HS-5 (cell line): Measurements from ENCODE around the gene DUSP8.

ENCODE experiments used
- DNase-seq: peaks from one replicate; pipeline ENCODE4 v3.0.0-alpha.2; 2012; ENCODE audit warnings: low read depth

DUSP8 gene

DNA sequence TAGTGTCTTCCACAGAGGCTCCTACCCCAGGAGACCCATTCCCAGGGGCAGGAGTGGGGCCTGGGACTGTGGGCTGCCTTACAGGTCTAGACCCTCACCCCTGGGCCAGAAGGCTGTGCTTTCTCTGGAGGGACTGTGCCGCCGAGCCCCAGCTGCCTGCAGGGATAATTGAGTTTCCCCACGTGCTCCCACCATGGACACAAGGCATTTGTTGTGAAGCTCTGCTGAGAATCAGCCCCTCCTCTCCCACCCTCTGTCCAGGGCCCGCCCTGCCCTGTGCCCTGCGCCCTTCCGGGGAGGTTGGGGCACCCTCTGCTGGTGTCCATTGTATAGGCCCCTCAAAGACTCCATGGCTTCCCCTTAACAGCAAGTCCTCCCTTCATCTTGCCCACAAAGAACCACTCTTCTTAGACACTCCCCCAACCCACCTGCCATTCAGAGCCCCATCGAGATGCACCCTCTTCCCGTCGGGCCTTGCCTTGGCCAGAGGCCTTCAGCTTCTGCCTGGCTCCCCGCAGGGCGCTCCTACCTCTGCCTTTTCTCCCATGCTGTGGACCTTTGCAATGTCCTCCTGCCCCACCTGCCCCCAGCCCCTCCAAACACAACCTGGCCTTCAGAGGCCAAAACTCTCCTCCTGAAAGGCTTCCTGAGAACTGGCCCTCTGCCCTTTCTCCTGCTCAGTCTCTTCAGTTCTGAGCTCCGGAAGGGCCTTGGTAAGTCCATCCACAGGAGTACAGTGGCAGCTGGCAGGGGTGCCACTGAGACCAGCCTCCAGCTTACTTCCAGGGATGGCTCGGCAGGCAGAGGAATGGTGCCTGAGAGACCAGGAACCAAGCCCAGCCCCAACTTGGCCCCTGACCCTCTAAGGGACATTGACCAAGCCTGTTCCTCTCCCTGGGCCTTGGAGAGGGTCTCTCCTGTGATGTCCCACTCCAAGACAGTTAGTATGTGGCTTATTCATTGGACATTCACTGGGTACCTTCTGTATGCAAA, 22.4 kb downstream of the DUSP8 start:
- no peak for DNase-seq

DNA sequence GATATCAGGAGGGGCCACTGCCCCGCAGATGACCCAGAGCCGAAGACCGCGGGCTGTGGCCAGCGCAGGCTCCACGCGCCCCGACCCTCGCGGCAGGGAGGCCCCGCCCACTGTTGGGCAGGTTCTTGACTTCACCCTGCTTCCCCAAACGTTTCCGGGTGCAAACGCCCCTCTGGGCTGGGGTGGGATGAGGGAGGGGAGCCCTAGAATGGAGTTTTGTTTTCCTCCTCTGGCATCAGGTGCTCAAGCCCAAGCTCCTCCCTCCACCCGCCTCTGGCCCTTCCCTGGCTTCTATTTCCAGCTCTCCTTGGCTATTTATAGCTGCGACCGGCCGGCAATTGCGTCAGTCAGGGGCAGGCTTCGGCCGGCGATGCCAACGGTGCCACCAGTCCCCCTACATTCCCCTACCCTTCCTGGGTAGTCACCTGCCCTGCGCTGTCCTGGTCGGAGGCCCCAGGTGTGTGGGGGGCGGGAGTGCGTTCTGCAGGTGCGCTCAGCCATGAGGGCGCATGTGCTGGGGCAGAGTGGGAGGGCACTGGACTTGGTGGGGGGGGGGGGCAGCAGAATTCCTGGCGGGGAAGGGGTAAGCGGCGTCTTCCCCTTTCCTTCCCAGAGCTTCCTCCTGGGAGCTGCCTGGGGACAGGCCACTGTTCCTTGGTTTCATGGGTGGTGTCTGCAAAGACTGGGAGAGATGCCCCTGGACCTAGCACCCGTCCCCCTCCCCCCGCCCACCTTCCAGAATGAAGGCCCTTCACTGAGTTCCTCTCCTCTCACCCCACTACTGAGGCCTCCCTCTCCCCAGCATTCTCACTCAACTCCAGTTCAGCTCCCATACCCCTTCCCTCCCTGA, 23.6 kb downstream of the DUSP8 start:
- DNase-seq = no peak

DNA sequence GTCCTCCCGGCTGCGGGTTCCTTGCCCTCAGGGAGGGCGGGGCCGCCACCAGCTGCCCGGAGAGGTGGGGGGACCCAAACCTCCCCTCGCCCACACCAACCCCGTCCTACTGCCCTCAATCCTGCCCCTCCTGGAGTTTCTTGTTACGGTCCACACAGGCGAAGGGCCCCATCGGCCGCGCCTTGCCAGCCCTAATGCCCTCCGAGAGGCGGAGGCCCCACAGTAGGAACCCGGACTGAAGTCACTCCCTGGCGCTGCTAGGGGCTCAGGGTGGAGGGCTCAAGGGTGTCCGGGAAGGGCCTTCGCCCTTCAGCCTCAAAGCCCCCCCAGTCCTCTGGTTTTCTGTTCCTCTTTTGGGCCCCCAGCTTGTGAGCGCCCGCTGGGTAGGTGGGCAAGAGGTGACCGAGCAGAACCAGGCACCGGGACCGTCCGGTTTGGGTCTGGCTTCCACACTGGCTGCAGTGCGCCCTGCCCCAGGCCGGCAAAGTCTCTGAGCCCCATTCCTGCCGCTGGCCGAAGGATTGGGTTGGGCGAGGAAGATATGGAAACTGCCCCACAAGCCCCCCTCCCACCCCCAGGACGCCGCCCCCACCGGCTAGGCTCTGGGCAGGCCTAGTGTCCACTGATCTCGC, 24.5 kb downstream of the DUSP8 start:
- DNase-seq = no peak

DNA sequence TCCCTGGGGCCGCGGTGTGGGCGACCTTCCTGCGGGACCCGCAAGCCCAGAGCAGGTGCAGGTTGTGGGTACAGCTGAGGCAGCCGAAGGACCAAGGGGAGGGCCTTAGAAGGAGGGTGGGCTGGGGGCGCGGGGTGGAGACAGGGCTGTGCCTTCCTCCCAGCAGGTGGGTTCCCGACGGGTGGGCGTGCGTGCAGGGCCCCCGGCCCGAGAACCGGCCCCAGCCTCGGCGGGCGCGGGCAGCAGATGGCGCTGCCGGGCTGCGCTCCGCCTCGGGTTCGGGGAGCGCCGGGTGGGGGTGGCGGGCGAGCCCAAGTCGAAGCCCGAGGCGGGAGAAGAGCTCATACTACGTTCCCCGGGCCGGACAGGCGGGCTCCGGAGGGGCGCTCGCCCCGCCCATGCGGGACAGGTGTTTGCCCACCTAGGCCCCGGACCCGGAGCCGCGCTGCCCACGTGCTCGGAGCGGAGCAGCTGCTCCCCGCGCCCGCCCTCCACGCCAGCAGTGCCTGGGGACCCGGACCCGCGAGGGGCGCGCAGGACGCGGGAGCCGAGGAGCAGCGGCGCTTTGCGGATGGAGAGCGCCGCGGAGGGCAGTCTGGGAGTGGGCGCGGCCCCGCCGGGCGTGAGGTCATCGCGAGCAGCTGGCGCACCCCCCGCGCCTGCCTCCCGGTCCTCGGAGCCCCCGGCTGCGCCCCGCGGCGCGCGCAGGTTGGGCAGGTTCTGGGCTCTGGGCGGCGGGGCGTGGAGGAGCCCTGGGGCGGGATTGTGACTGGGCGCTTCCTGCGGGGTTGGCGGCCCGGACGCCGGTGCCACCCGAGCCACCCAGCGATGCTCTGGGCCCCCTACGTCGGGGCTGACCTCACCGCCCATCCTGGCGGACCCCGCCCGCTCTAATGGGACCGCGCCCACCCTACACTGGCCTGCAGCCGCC, 25.3 kb downstream of the DUSP8 start:
- no peak for DNase-seq

DNA sequence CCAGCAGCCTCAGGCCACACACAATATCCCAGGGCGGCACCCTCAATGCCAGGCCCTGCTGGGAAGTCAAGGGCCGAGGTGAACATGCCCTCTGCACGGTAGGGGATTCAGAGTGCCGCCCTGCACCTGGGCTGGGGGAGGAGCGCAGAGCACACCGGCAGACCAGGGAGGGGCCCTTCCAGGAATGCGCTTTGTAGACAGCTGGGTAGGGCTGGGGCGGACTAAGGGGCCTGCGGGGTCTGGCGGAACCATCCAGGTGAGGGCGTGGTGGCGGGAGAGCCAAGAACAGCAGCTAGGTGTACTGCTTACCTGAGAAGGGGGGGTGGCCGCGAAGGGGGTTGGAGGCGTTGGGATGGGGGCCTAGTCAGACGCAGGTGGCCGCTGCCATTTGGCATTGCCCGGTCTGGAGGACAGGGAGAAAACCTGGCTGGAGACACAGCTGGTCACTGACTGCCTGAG, 26.0 kb downstream of the DUSP8 start:
- no peak for DNase-seq

DNA sequence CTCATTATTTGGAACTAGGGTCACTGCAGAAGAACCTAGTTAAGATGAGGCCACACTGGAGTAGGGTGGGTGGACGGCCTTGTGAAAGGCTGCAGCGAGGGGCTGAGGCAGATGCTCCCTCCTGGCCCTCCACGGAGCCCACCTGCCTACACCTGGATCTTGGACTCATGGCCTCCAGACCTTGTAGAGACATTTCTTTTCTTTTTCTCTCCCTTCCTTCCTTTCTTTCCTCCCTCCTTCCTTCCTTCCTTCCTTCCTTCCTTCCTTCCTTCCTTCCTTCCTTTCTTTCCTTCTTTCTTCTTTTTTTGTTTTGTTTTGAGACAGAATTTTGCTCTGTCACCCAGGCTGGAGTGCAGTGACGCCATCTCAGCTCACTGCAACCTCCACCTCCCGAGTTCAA, 26.6 kb downstream of the DUSP8 start:
- DNase-seq = no peak

DNA sequence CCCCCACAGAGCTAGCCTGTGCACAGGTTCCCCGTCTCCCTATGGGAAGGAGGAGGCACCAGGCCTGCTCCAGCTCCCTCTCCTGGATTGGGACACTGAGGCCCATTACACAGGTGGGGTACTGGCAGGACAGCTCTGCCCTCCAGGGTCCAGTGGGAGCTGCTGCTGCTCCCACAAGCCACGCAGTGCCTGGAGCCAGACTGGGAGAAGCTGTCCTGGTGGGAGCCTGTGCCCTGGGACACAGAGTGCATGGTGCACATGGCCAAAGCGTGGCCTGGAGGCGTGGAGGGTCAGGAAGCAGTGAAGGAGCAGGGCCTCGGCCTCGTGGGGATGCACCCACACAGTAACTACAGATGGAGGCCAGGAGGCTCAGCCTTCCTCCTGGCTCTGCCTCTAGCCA, 27.5 kb downstream of the DUSP8 start:
- DNase-seq = no peak

DNA sequence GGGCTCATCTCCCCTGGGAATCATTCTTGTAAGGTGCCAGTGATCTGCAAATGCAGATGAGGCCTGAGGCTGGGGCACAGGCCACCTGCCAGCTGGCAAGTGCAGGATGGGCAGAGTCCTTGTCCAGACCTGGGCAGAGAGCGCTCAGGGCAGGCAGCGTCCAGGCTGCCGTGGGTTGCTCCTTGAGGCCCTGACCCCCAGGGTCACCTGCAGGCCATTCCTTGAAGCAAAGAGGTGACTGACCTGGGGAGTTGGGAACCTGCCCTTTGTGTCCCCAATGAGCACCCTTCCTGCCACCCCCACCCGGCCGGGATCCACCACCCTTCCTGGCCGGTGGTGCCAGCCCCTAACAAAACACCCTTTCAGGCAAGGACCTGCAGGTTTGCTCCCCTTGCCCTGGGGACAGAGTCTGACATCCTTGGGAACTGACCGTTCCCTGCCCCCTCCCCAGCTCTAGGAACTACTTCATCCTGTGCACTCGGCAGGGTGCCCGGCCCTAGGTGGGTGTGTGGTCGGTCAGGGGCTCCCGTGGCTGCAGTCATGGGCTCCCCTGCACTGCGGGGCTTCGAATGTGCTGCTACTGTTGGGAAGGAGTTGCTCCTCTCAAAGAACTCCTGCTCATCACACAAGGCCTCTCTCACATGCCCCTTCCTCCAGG, 28.3 kb downstream of the DUSP8 start:
- DNase-seq = no peak

DNA sequence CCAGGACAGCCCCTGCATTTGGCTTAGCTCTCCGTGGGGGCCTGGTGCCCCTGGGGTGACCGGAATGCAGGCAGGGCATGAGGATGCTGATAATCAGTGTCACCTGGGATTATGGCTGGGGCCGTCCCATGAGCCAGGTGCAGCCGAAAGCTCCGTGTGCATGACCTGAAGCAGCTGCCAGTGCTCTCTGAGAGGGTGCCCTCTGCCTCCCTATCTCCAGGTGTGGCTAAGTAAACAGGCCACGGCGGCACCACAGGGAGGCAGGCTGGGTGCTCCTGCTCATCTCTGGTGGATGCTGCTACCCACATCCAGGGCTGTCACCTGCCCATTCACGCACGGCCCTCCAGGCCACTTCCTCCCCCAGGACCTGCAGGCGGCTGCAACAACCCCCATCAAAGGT, 29.8 kb downstream of the DUSP8 start:
- DNase-seq = no peak

DNA sequence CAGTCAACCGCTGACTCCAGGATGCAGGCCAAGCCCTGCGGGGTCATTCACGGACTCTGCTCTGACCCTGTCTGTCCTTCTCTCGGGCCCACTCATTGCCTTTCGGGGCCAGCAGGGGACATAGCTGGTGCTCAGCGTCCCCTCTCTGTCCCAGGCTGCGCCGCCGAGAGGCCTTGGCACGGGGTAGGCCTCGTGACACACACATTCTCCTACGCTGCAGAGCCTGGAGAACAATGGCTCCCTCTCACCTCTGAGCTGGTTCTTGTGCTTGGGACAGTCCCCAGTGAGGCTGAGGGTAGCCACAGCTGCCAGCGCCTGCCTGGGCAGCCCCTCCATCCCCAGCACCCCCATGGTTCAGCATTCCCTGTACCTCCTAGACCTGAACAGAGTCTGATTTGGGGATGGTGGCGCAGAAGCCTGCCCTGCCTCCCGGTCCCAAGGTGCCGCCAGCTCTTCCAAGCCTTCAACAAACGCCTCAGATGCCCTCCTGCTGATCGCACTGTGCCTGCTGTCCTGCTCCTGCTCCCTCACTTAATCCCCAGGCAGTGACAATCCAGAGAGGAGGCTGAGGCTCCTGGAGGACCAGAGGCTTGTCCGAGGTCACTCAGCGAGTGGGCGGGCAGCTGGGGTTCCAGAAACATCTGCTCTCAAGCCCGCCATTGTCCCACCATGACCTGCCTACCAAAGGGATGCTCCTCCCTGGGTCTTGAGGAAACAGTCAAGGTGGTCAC, 30.4 kb downstream of the DUSP8 start:
- DNase-seq = no peak

DNA sequence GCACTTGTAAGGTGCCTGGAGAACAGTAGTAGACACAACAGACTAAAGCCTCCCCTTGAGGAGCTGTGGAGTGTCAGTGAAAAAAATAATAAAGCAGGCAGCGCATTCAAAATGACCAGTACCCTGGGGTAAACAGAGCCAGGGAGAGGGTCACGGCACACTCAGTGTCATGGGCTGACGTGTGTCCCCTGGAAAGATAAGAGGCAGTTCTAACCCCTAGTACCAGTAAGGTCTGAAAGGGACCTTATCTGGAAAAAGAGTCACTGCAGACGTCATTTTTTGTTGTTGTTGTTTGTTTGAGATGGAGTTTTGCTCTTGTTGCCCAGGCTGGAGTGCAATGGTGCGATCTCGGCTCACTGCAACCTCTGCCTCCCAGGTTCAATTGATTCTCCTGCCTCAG, 32.0 kb downstream of the DUSP8 start:
- DNase-seq = no peak

DNA sequence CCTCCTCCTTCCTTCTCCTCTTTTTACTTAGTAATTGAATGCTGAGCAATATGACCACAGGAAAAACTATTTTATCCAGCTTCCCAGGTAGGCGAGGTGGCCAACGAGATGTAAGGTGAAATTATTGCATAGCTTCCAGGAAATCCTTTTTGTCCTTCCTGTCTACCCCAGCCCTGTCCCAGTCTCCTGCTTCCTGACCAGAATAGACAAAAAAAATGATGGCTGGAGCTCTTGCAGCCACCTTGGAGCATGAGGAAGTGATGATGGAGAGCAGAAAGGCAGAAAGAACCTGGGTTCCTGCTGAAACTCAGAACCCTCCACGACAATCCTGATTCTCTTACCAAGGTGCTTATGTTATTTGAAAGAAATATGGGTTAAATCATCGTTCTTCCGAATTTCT, 33.9 kb downstream of the DUSP8 start:
- no peak for DNase-seq

DNA sequence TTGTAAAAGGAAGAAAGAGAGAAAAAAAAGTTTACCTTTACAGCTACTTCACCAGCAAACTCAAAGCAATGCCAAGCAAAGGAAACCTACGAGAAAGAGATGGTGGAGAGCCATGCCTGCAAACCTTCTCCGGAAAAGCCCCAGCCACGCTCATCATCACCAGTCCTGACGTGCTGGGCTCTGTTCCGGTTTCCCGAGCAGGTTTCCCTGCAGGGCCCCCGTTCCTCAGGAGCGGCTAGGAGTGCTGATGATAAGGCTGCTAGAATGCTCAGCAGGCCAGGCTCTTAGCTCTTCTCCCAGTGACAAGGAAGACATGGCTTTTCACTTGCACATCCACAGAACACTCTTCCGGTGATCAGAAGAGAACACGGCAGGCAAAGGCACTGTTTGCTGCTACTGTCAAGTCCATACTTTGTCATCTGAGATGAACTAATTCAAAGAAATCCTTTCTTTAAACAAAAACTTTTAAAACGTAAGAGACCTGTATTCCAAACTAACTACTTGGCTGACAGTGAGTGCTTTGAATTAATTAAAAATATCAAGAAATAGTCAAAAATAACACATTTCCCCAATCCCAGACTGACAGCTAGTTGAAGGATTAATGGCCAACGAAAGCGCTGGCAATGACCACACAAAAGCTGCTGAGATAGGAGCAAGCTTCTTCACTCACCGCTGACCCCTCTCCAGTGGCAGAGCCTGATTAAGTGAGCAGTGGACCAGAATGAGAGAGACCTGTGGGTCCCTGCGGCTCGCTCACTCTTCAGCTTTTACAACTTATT, 35.8 kb downstream of the DUSP8 start:
- no peak for DNase-seq

DNA sequence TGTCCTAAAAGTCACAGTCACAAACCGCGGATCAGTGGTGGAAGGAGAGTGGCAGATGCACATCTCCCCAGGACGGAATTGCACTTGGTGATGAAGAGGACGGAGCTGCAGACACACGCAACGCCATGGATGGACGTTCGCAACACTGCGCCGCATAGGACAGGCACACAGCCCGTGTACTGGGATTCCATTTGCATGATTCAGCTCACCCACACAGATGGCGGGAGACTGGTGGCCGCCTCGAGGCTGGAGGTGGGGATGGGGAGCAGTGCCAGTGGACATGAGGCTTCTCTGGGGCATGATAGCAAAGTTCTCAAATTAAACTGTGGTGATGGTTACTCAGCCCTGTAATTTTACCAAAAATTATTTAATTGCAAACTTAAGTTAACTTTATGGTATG, 37.4 kb downstream of the DUSP8 start:
- DNase-seq = no peak

DNA sequence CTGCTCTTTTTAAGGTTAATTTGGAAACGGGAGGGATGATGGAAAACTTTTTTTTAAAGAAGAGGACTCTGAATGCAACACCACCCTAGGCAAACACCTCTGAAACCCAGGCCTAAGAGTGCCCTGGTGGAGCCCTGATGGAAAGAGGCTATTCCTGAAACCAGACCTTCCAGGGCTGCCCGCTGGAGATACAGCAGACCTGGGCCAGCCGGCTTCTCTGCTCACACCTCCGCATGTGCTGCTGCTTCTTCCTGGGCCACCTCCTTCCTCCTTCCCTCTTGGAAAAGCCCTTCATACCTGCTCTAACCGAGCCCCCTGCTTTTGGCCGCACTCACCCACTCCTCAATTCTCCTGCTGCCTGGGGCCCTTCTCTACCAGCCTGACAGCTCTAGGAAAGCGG, 37.9 kb downstream of the DUSP8 start:
- no peak for DNase-seq

DNA sequence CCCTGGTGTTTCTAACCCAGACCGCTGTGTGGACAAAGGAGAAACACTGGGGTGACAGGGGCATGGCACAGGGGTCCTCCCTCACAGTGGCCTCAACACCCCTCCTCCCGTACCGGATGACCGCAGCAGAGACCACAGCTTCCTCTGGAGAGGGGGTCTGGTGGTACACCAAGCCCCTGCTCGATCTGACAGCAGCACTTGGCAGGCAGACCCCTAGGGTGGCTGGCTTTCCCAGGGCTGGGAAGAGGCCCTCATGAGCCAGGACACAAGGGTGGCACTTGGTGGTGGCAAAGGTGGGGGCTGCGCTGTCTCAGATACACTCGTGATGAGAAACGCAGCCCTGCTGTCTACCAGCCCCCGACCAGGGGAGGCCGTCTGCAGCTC, 38.7 kb downstream of the DUSP8 start:
- no peak for DNase-seq

DNA sequence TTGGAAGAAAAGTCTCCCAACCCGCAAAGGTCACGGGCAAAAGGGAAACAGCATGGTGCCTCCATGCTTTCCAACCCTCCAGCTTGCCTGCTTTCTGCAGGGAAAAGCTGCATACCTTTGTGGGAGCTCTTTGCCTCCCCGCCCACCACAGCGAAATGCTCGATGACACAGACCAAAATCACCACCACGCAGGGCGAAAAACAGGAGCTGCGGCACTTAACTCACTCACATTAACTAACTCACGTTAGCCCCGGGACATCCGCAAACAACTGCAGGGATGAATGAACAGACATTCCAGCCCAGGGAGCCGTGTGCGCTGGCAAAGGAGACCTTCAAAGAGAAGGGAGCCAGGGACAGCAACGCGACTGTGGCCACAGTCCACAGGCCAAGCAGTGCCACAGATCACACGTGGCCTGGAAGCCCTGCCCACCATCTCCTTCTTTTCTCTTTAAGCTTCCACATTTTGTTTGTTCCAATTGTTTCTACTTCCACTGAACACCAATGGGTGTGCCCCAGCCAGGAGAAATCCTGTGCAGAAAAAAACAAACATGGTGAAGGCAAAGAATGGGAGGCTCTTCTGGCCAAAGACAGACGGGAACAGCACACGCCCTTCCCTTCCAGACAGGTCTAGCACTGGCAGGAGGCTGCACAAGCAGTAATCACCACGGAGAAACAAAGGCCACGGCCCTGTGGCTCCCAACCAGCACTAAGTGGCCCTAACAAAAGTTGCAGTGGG, 39.3 kb downstream of the DUSP8 start:
- no peak for DNase-seq

DNA sequence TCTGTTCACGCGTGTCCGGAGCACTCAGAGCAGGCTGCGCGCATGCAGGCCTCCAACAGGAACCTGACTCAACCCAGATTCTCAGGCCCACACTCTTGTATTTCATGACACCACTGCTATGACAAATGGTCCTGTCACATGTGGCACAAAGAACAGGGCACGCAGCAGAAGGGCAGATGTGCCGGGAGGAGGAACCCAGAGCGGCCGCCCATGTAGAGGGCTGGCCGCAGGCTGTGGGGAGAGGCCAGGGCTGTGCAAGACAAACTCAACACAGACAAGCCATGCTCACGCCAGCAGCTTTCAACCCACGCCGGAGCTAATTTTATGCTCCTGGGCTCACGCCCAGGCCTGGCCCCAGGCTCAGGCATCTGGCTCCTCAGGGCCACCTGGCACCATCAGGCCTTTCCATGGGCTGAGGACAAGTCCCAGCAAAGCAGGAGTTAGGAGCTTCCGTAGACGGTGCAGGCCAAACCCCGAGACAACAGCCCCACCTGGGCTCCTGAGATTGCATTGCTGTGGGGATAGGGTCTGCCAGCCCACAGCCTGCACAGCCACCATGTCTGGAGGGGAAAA, 40.0 kb downstream of the DUSP8 start:
- DNase-seq = no peak
